ENCODE data around the gene RSRP1.

DNA sequence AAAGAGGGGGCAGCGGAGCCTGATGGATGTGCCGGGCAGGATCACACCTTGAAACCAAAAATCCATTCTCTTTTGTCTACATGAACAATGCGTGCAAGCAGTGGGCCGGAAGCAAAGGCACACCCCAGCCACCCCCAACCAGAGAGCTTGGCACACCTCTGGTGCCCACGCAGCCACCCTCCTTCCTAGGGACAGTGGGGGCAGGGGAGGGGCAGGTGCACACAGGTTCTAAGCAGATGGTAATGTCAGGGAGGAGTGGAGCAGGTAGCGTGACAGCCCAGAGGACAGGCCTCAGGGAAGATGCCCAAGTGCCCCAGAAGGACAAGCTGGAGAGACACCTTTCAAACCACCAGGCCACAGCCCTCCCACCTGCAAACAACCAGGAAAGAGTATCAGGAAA lies 51.4 kb downstream of the RSRP1 start:
- TF ChIP-seq CTCF (conservative IDR thresholded peaks at IDR 0.05; ENCODE audit: low read depth in 2 of 2): no peak
- no peak for TF ChIP-seq EZH2phosphoT487 (IDR thresholded peaks at IDR 0.05; ENCODE audit: unreplicated experiment)
- TF ChIP-seq POLR2AphosphoS5 (IDR thresholded peaks at IDR 0.05; ENCODE audit: low read depth): no peak
- TF ChIP-seq EZH2 (IDR thresholded peaks at IDR 0.05; ENCODE audit: low read depth, unreplicated experiment): no peak
- TF ChIP-seq ZNF114 (CRISPR knock-in tag; IDR thresholded peaks at IDR 0.05): no peak
- no peak for TF ChIP-seq JUNB (IDR thresholded peaks at IDR 0.05; ENCODE audit: unreplicated experiment)
- TF ChIP-seq, protein P1, sequence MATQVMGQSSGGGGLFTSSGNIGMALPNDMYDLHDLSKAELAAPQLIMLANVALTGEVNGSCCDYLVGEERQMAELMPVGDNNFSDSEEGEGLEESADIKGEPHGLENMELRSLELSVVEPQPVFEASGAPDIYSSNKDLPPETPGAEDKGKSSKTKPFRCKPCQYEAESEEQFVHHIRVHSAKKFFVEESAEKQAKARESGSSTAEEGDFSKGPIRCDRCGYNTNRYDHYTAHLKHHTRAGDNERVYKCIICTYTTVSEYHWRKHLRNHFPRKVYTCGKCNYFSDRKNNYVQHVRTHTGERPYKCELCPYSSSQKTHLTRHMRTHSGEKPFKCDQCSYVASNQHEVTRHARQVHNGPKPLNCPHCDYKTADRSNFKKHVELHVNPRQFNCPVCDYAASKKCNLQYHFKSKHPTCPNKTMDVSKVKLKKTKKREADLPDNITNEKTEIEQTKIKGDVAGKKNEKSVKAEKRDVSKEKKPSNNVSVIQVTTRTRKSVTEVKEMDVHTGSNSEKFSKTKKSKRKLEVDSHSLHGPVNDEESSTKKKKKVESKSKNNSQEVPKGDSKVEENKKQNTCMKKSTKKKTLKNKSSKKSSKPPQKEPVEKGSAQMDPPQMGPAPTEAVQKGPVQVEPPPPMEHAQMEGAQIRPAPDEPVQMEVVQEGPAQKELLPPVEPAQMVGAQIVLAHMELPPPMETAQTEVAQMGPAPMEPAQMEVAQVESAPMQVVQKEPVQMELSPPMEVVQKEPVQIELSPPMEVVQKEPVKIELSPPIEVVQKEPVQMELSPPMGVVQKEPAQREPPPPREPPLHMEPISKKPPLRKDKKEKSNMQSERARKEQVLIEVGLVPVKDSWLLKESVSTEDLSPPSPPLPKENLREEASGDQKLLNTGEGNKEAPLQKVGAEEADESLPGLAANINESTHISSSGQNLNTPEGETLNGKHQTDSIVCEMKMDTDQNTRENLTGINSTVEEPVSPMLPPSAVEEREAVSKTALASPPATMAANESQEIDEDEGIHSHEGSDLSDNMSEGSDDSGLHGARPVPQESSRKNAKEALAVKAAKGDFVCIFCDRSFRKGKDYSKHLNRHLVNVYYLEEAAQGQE (IDR thresholded peaks at IDR 0.05; ENCODE audit: unreplicated experiment): no peak
- TF ChIP-seq, protein P2, sequence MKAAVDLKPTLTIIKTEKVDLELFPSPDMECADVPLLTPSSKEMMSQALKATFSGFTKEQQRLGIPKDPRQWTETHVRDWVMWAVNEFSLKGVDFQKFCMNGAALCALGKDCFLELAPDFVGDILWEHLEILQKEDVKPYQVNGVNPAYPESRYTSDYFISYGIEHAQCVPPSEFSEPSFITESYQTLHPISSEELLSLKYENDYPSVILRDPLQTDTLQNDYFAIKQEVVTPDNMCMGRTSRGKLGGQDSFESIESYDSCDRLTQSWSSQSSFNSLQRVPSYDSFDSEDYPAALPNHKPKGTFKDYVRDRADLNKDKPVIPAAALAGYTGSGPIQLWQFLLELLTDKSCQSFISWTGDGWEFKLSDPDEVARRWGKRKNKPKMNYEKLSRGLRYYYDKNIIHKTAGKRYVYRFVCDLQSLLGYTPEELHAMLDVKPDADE (IDR thresholded peaks at IDR 0.05): no peak
- no peak for TF ChIP-seq CREB1 (CRISPR knock-in tag; IDR thresholded peaks at IDR 0.05; ENCODE audit: low read depth)
- no peak for TF ChIP-seq STAT1 (IDR thresholded peaks at IDR 0.05; ENCODE audit: unreplicated experiment)
- TF ChIP-seq ZNF331 (CRISPR knock-in tag; IDR thresholded peaks at IDR 0.05; ENCODE audit: low read depth): no peak
